Cardiac fibroblast (primary cell): ENCODE measurements around the gene FCGR2B.
A peak's percentile ranks its signal among the peaks of the same experiment; 100 is the strongest.

Experiments used
- DNase-seq, 2 donors: peaks; one replicate each; pipeline versions ENCODE4 v3.0.0 to v3.0.0-alpha.2; 2010; ENCODE audit warnings: low read depth in 2 of 2
- H3K4me3 ChIP-seq, 2 donors: replicated peaks in 1 of 2; 1 replicate in 1 of 2; 2 replicates in 1 of 2; pipeline ENCODE4 v1.5.1; 2011; ENCODE audit warnings: low read depth in 2 of 2, low read length in 2 of 2, mild to moderate bottlenecking in 2 of 2, moderate library complexity in 1 of 2
- CTCF ChIP-seq: IDR thresholded peaks from one replicate; pipeline ENCODE4 v1.5.1; 2011; ENCODE audit warnings: low read depth, mild to moderate bottlenecking, low read length, inconsistent platforms

FCGR2B gene

DNA sequence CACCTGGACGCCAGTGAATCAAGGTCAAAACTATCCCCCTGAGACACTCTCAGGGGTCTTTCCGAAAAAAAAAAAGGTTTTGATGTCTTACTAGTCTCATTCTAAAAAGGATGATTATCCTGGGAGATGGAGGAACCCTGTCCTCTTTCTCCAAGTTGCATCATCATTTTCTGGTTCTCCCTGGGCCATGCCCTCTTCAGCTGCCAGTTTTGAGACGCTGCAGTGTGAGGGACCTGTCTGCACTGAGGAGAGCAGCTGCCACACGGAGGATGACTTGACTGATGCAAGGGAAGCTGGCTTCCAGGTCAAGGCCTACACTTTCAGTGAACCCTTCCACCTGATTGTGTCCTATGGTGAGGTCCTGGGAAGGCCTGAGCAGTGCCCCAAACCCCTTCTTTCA, 47.6 kb downstream of the FCGR2B start:
- TF ChIP-seq CTCF = no peak
- no peak for DNase-seq
- H3K4me3 ChIP-seq = no peak overlapping the region

DNA sequence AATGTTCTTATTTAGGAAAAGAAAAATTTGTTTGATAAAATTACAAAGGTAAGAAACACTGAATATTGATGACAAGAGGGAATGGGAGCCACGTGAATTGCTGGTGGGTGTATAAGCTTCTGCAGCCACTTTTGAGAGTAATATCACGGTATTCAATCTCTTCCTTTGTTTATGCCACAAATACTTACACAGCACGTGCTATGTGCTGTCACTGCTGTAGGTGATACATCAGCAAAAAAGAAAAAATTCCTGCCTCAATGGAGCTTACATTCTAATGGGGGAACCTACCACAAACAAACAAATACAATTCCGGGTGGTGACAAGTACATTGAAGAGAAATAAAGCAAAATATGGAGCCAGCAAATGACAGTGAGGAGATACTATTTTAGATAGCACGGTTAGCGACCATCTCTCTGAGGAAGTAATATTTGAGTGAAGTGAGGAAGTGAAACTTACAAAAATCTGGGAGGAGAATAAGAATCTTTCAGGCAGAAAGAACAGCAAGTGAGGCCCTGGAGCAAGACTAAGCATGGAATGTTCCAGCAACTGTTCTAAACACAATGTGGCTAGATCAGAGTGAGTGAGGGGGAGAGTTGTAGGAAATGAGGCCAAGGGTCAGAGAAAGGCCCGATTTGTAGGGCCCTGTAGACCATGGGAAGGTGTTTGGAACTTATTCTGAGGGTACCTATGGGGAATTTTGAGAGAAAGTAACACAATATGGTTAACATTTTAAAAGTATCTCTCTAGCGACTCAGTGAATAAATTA, 55.8 kb downstream of the FCGR2B start:
- no peak for TF ChIP-seq CTCF
- H3K4me3 ChIP-seq = no peak overlapping the region
- DNase-seq = no peak

GRCh38 chr1:161719325-161719611, 56.3 kb downstream of the FCGR2B start:
- H3K4me3 ChIP-seq = no peak overlapping the region
- TF ChIP-seq CTCF = no peak
- no peak for DNase-seq

GRCh38 chr1:161720422-161720821, 57.5 kb downstream of the FCGR2B start:
- H3K4me3 ChIP-seq = no peak overlapping the region
- no peak for DNase-seq
- TF ChIP-seq CTCF = no peak

GRCh38 chr1:161720956-161721737, 58.2 kb downstream of the FCGR2B start, which contains the start of gene FCRLB:
TSS of gene FCRLB (plus strand) at chr1:161721544. CDS start at chr1:161722673, 1,129 bp downstream.
- TF ChIP-seq CTCF = no peak
- no peak for DNase-seq
- no peak within 1 kb of the TSS for H3K4me3 ChIP-seq

GRCh38 chr1:161721738-161722343, 58.9 kb downstream of the FCGR2B start:
- no peak overlapping the region for H3K4me3 ChIP-seq
- DNase-seq = peak; percentile 79 to 88
- no peak for TF ChIP-seq CTCF
